HG03159 (cell line): Measurements from ENCODE around the gene TRIM7.

Experiments
- ATAC-seq: cut with Tn5 transposase; IDR thresholded peaks from one replicate; pipeline ENCODE4 v1.9.1; 2021; ENCODE audit warnings: mild to moderate bottlenecking, moderate library complexity; ENCODE audit not compliant: unreplicated experiment

The TRIM7 gene

GRCh38 chr5:181233088-181233800 is 28.2 kb upstream of the TRIM7 start:
- ATAC-seq: no peak

DNA sequence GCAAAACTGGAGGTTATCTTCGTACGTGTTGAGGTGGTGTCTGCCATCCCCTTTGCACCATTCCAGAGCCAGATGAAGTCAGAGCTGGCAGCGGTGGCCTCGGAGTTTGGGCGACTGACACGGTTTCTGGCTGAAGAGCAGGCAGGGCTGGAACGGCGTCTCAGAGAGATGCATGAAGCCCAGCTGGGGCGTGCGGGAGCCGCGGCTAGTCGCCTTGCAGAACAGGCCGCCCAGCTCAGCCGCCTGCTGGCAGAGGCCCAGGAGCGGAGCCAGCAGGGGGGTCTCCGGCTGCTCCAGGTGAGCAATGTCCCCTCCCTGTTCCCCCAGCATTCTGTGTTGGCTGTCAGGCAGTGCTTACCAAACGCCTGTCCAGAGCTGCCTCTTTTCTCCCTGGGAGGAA is 27.6 kb upstream of the TRIM7 start:
- ATAC-seq: no peak

DNA sequence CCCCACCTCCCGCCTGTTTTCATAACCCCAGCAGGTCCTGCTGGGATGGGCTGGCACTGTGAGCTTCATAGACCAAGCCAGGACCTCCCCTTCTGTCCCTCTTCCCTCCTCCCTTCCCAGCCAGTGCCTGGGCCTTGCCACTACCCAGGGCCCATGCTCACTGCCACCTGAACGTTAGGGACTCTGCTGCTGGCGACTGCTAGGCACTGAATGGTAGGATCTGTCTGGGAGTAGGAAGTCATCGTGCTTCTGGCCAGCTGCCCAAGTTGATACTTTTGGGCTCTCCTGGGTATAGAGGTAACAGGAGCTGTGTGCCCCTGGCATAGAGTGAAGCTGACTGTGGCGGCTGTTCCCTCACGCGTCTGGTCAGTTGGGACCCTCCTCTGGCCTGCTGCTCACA is 26.4 kb upstream of the TRIM7 start:
- ATAC-seq: no peak

DNA sequence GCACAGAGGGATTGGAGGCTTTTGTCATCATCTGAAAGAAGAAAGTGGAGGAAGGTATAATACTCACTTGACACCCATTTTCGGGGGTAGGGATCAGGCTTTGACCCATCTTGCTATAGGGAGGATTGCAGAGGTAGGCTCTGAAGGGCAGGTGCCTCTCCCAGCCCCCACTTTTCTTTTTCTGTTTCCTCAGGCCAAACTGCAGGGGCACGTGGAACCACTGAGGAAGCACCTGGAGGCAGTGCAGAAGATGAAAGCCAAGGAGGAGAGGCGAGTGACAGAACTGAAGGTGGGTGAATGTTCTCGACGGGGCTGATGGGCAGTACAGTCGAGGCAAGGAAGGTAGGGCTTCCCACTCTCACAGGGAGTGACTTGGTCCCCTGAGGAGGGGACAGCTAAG is 25.6 kb upstream of the TRIM7 start:
- no peak for ATAC-seq

- ATAC-seq: no peak
Measured at GRCh38 chr5:181229996-181230395, 25.0 kb upstream of the TRIM7 start.

GRCh38 chr5:181224390-181225229 is 19.6 kb upstream of the TRIM7 start:
- no peak for ATAC-seq

- ATAC-seq: peak; percentile 1
Measured at GRCh38 chr5:181223729-181224389, 18.9 kb upstream of the TRIM7 start.

GRCh38 chr5:181223058-181223728 is 18.2 kb upstream of the TRIM7 start, which contains the start of gene TRIM41:
TRIM41 (plus strand) TSS chr5:181223281; CDS start chr5:181224000, 719 bp downstream.
- peak; percentile 65 for ATAC-seq

DNA sequence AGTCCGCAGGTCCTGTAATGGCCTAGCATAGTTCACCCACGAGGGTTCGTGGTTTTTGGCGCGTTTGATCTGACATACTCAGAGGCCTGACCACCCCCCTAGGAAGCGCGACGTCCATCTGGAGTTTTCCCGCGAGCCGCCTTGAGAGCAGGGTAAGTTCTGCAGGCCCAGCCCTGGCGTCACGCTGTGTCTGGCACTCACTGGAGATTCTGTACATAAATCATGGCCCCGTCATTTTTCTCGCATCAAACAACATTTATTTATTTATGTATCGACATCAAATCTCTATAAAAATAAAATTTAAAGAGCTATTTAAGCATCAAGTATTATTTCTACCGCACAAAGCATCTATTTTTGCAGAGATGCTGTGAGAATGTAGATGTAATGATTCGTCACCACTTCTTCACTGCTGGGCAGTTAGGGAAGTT is 17.6 kb upstream of the TRIM7 start:
- ATAC-seq: no peak

- ATAC-seq: peak; percentile 22
Measured at GRCh38 chr5:181221792-181222629, 17.0 kb upstream of the TRIM7 start.

DNA sequence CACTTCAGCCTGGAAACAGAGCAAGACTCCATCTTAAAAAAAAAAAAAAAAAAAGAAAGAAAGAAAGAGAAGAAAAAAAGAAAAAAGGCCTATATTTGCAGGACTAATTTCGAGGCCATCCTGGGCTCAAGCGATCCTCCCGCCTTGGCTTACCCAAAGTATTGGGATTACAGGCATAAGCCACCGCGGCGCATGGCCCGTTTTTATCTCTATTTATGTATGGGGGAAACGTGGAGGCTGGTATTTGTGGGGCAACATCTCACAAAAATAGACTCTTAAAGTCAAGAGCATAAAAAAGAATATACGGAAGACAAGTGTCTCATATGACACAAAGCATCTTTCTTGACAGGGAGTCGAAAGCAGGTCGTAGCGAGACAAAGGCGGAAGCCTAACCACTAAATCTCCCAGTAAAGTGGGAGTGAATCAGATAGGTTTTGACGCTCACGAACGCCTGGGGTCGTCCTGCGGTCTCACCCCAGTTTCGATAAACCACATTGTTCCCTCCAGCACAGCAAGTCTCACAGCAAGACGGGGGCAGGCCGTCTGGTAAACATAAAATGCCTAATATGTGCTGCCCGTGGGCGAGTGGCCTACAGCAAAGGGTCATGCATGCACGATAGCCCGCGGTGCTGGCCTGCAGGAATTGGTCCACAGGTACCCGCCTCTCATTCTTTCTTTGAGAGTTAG is 16.3 kb upstream of the TRIM7 start:
- no peak for ATAC-seq

GRCh38 chr5:181220178-181220515 is 15.2 kb upstream of the TRIM7 start:
- no peak for ATAC-seq

GRCh38 chr5:181219262-181220177 is 14.5 kb upstream of the TRIM7 start:
- ATAC-seq: no peak

DNA sequence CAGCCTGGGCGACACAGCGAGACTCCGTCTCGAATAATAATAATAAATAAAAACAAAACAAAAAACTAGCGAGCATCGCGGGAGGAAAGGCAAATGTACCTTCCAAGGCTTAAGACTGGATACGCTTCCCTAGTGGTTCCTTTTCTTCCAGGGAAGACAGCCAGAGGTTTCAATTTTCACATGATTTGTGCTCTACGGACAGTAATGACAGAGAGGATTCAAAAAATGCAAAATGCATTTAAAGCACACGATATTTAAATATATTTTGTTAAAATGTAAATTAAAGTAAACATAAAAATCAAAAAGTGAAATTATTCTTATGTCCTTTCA is 13.8 kb upstream of the TRIM7 start:
- ATAC-seq: no peak

- ATAC-seq: peak; percentile 26
Measured at GRCh38 chr5:181217803-181218062, 12.7 kb upstream of the TRIM7 start.

GRCh38 chr5:181217111-181217802 is 12.3 kb upstream of the TRIM7 start:
- ATAC-seq: peak; percentile 34

GRCh38 chr5:181215997-181216989 is 11.3 kb upstream of the TRIM7 start:
- no peak for ATAC-seq
